Gastroesophageal sphincter (tissue), 4 donors: Measurements from ENCODE around the gene ICOS. TPM values are rescaled to one million over a fixed set of nuclear protein-coding genes. Genes with fewer than 3 reads are reported as not detected.

Experiments
- ATAC-seq: fragments of 150-250 bp; one replicate; pipeline ENCODE4 v1.9.1; 2016; ENCODE audit warnings: mild to moderate bottlenecking, moderate library complexity
- H3K27ac ChIP-seq, 4 donors: fragments of 200-600 bp; sonication (generic) in 3 of 4; 1 replicate in 3 of 4; 2 replicates in 1 of 4; pipeline ENCODE4 v1.5.1; 2016 to 2019
- H3K27me3 ChIP-seq: fragments of 200-600 bp; sonication (generic); one replicate; pipeline ENCODE4 v1.5.1; 2019
- H3K36me3 ChIP-seq, 2 donors: fragments of 200-600 bp; sonication (generic); one replicate each; pipeline ENCODE4 v1.5.1; 2019; ENCODE audit warnings: control low read depth in 1 of 2
- H3K4me1 ChIP-seq, 3 donors: fragments of 200-600 bp; sonication (generic); 1 replicate in 2 of 3; 2 replicates in 1 of 3; pipeline ENCODE4 v1.5.1; 2016 to 2019; ENCODE audit warnings: control low read depth in 2 of 3
- H3K4me3 ChIP-seq, 2 donors: fragments of 200-600 bp; sonication (generic); one replicate each; pipeline ENCODE4 v1.5.1; 2019; ENCODE audit warnings: mild to moderate bottlenecking in 1 of 2, moderate library complexity in 1 of 2
- H3K9me3 ChIP-seq, 3 donors: fragments of 200-600 bp; sonication (generic); one replicate each; pipeline ENCODE4 v1.5.1; 2017 to 2019; ENCODE audit warnings: control low read depth in 2 of 3
- EP300 ChIP-seq: sonication (generic); formaldehyde crosslinking; IDR thresholded peaks from one replicate; pipeline ENCODE4 v1.6.1; 2017; ENCODE audit warnings: antibody characterized with exemption, mild to moderate bottlenecking
- POLR2A ChIP-seq, 2 donors: fragments of 450-650 bp; IDR thresholded peaks; one replicate each; pipeline ENCODE4 v1.6.1; 2017; ENCODE audit warnings: antibody characterized with exemption in 2 of 2, mild to moderate bottlenecking in 2 of 2, moderate library complexity in 1 of 2
- POLR2AphosphoS5 ChIP-seq: sonication (generic); formaldehyde crosslinking; IDR thresholded peaks from one replicate; pipeline ENCODE4 v1.6.1; 2017; ENCODE audit warnings: antibody characterized with exemption
- WGBS, 2 donors: methylation state at CpG; one replicate each; pipeline ENCODE4 v1.1.5; 2018; ENCODE audit warnings: low coverage in 1 of 2; 5-methylcytosine and 5-hydroxymethylcytosine counted together
- total RNA-seq, 4 donors: library from RNA; depleted of rRNA; stranded (reverse); fragments of >200 nt; gene quantifications; one replicate each; pipeline ENCODE4 v1.1.0, GENCODE V29; 2016
- TF ChIP-seq, protein P1 (sequence below), 4 experiments: fragments of 200-600 bp in 2 of 4; fragments of 450-650 bp in 2 of 4; sonication (generic) in 1 of 4; IDR thresholded peaks; one replicate each; pipeline ENCODE4 v1.5.1; 2017 to 2019; ENCODE audit warnings: antibody characterized with exemption in 4 of 4, mild to moderate bottlenecking in 2 of 4, moderate library complexity in 2 of 4

ICOS gene
- total RNA-seq, 4 donors from 2014 or later = 0.13 to 0.32 TPM; not detected in 2

DNA sequence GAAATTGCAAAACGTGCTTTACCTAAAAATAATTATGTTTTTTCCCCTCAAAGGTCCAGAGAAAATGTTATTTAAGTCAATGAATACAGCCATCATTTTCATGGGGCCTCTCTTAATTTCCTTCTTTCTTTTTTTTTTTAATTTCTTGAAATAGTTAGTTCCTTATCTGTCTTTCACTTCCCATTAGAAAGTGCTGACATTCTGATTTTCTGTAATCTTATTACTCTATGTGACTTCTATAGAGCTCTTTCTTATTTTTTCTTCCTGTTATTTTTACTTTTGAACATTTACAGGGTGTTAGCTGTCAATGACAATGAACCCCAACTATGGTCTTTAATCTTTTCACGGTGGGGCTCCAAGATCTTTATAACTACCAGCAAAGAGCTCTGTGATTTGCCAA, 39.0 kb upstream of the ICOS start:
- whole genome bisulfite sequencing, 2 donors = 57 to 100% methylated on average over 1 to 2 of the region's 2 CpGs
- Histone ChIP-seq H3K27ac (peak overlapping the region in 1 of 4 donors; percentile 1), H3K36me3 (no peaks in the 10 kb centered on the region), H3K27me3 (no peaks in the 10 kb centered on the region), H3K4me3 (no peak overlapping the region), H3K9me3 (peaks cover 0 to 14% (median 0%) of the 10 kb centered on the region in 3 donors), H3K4me1 (peaks cover 0 to 17% (median 4%) of the 10 kb centered on the region in 3 donors)
- TF ChIP-seq, protein P1, sequence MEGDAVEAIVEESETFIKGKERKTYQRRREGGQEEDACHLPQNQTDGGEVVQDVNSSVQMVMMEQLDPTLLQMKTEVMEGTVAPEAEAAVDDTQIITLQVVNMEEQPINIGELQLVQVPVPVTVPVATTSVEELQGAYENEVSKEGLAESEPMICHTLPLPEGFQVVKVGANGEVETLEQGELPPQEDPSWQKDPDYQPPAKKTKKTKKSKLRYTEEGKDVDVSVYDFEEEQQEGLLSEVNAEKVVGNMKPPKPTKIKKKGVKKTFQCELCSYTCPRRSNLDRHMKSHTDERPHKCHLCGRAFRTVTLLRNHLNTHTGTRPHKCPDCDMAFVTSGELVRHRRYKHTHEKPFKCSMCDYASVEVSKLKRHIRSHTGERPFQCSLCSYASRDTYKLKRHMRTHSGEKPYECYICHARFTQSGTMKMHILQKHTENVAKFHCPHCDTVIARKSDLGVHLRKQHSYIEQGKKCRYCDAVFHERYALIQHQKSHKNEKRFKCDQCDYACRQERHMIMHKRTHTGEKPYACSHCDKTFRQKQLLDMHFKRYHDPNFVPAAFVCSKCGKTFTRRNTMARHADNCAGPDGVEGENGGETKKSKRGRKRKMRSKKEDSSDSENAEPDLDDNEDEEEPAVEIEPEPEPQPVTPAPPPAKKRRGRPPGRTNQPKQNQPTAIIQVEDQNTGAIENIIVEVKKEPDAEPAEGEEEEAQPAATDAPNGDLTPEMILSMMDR (IDR thresholded peaks at IDR 0.05) = no peak
- TF ChIP-seq POLR2A (IDR thresholded peaks at IDR 0.05) = no peak
- TF ChIP-seq EP300 = no peak
- TF ChIP-seq POLR2AphosphoS5 = no peak
- ATAC-seq = no peak

DNA sequence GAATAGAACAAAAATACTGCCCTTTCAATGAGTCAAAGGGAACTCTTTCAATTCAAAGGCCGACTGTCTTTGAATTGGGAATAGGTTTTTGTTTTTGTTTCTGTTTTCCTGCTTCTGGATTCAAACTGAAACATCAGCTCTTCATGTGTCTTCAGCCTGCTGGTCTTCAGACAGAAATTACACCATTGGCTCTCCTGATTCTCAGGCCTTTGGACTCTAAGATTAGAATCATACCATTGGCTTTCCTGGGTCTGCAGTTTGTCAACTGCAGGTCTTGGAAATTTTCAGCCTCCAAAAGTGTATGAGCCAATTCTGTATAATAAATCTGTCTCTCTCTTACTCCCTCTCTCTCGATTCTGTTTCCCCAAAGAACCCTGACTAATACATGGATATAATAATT, 37.9 kb upstream of the ICOS start:
- H3K36me3 ChIP-seq = no peaks in the 10 kb centered on the region
- no peaks in the 10 kb centered on the region for H3K27me3 ChIP-seq
- H3K4me1 ChIP-seq = peaks cover 0 to 9% (median 0%) of the 10 kb centered on the region in 3 donors
- no peak overlapping the region for H3K27ac ChIP-seq
- 31 to 80% methylated on average over 1 to 2 of the region's 2 CpGs for WGBS, 2 donors
- peaks cover 0 to 21% (median 0%) of the 10 kb centered on the region in 3 donors for H3K9me3 ChIP-seq
- TF ChIP-seq POLR2AphosphoS5 (no peak), POLR2A (IDR thresholded peaks at IDR 0.05) (no peak)
- TF ChIP-seq, protein P1 (IDR thresholded peaks at IDR 0.05) = no peak
- ATAC-seq = no peak
- H3K4me3 ChIP-seq = no peak overlapping the region

DNA sequence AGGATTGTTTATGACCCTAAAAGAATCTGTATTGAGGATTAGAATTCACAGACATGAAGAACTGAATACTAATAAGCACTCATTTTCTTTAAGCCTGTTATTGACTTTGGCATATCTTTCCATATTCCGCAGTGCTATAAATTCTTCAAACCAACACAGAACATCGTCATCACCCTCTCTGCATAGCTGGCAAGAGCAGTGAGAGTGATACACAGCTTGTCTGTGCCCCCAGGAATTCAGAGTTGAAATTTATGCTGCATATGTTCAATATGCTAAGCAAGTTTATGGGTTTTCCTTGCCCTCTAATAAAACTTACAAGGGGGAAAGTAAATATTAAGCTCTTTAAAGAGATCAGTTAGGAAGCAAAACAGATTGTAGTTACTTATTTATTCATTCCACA, 36.3 kb upstream of the ICOS start:
- 80 to 83% methylated on average over 2 of the region's 2 CpGs for WGBS, 2 donors
- peaks cover 0 to 21% (median 0%) of the 10 kb centered on the region in 3 donors for H3K9me3 ChIP-seq
- ATAC-seq = no peak
- no peaks in the 10 kb centered on the region for H3K36me3 ChIP-seq
- no peak overlapping the region for H3K4me3 ChIP-seq
- H3K27ac ChIP-seq = no peak overlapping the region
- no peaks in the 10 kb centered on the region for H3K4me1 ChIP-seq
- no peak for TF ChIP-seq EP300
- H3K27me3 ChIP-seq = no peaks in the 10 kb centered on the region

DNA sequence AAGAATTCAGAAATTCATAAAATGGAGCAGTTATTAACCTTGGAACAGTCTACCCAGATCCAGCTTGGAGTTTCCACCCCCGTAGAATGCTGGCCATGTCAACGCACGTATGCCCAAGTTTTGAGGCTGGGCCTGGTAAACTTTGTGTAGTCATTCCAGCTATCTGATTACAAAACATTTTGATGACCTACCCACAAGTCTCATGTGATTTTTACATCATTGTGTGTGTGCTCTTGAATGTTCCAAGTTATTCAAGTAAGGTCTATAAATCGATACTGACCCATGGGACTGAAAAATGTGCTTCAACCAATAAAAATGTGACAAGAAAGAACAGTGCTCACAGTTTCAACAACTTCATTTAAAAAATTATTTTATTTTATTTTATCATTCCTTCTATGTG, 32.5 kb upstream of the ICOS start:
- H3K9me3 ChIP-seq = peaks cover 0 to 21% (median 0%) of the 10 kb centered on the region in 3 donors
- TF ChIP-seq, protein P1 (IDR thresholded peaks at IDR 0.05) = no peak
- TF ChIP-seq POLR2AphosphoS5 (no peak), POLR2A (IDR thresholded peaks at IDR 0.05) (no peak), EP300 (no peak)
- H3K27ac ChIP-seq = no peak overlapping the region
- no peaks in the 10 kb centered on the region for H3K36me3 ChIP-seq
- H3K4me1 ChIP-seq = peaks cover 0 to 10% (median 0%) of the 10 kb centered on the region in 3 donors
- 87 to 91% methylated on average over 4 of the region's 4 CpGs for WGBS, 2 donors
- H3K27me3 ChIP-seq = no peaks in the 10 kb centered on the region
- H3K4me3 ChIP-seq = no peak overlapping the region
- no peak for ATAC-seq

DNA sequence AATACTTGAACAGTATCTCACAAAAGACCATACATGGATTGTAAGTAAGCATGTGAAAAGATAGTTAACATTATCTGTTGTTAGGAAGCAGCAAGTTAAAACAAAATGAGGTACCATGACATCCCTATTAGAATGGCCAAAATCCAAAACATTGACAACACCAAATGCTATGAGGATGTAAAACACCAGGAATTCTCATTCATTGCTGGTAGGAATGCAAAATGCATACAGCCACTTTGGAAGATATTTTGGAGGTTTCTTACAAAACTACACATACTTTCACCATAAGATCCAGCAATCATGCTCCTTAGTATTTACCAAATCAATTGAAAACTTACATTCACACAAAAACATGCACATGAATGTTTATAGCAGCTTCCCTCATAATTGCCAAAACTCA, 30.9 kb upstream of the ICOS start:
- no peak overlapping the region for H3K4me3 ChIP-seq
- no peaks in the 10 kb centered on the region for H3K36me3 ChIP-seq
- TF ChIP-seq POLR2A (IDR thresholded peaks at IDR 0.05) (no peak), POLR2AphosphoS5 (no peak), EP300 (no peak)
- peaks cover 0 to 21% (median 4%) of the 10 kb centered on the region in 3 donors for H3K4me1 ChIP-seq
- no peak overlapping the region for H3K27ac ChIP-seq
- no peak for ATAC-seq
- H3K27me3 ChIP-seq = no peaks in the 10 kb centered on the region
- peaks cover 0 to 21% (median 0%) of the 10 kb centered on the region in 3 donors for H3K9me3 ChIP-seq

DNA sequence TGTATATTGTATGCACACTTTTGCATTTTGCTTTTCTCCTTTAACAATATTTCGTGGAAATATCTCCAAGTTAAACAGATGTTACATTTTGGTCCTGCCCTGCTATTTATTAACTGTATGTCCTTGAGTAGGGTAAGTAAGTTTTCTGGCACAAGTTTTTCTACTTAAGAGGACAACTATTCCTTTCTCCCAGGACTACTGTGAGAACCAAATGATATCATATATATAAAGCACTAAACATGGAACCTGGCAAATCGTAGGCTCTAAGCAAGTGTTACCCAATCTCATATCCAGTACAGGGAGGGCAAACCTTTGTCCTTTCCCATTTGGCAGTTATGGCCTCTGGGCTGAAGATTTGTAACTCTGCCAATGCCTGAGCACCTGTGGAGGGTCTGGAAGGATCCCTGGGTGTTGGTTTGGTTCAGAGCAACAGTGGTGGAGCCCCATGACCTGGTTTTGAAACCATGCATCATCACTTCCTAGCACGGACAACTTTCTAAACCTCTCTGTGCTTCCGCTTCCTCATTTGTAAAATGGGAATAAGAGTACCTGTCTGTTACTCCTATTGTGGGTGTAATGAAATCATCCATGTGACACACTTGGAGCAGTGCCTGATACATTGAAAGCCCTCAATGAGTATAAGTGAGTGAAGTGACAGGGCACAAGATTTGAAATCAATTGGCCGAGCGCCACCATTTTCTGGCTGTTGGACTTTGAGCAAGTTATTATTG, 28.3 kb upstream of the ICOS start:
- 73 to 90% methylated on average over 3 to 6 of the region's 6 CpGs for WGBS, 2 donors
- H3K27ac ChIP-seq = no peak overlapping the region

More for the DNA sequence above, 28.3 kb upstream of the ICOS start:
- ATAC-seq = peak; percentile 24
- Histone ChIP-seq H3K4me3 (no peak overlapping the region), H3K27me3 (no peaks in the 10 kb centered on the region), H3K9me3 (no peaks in the 10 kb centered on the region), H3K36me3 (no peaks in the 10 kb centered on the region), H3K4me1 (peaks cover 0 to 21% (median 4%) of the 10 kb centered on the region in 3 donors)
- no peak for TF ChIP-seq POLR2AphosphoS5
- TF ChIP-seq, protein P1 (IDR thresholded peaks at IDR 0.05) = no peak
- no peak for TF ChIP-seq POLR2A (IDR thresholded peaks at IDR 0.05)
- TF ChIP-seq EP300 = no peak
